HepG2 (cell line): ENCODE results near the gene TOP1. TPM values are rescaled to one million over a fixed set of nuclear protein-coding genes. Genes with fewer than 3 reads are reported as not detected.
A peak's percentile ranks its signal among the peaks of the same experiment; 100 is the strongest.

Source experiments
- ETS1 ChIP-seq: sonication (generic); formaldehyde crosslinking; IDR thresholded peaks from 2 replicates; pipeline ENCODE4 v1.4.0; 2020; ENCODE audit warnings: missing genetic modification reagents
- FOXA3 ChIP-seq: IDR thresholded peaks from 2 replicates; pipeline ENCODE4 v1.6.1; 2016; ENCODE audit warnings: missing genetic modification reagents, missing compliant biosample characterization
- FOXK1 ChIP-seq: sonication (generic); formaldehyde crosslinking; IDR thresholded peaks from 2 replicates; pipeline ENCODE4 v1.4.0; 2020; ENCODE audit warnings: low read depth, missing genetic modification reagents, borderline replicate concordance
- HMGXB3 ChIP-seq: sonication (generic); formaldehyde crosslinking; IDR thresholded peaks from 2 replicates; pipeline ENCODE4 v1.4.0; 2020; ENCODE audit warnings: missing genetic modification reagents, borderline replicate concordance
- IRX3 ChIP-seq: sonication (generic); formaldehyde crosslinking; IDR thresholded peaks from 2 replicates; pipeline ENCODE4 v1.8.1; 2023; ENCODE audit warnings: mild to moderate bottlenecking, low read depth, missing genetic modification reagents, borderline replicate concordance
- KMT2B ChIP-seq: IDR thresholded peaks from 2 replicates; pipeline ENCODE4 v1.6.1; 2016; ENCODE audit warnings: missing genetic modification reagents, missing compliant biosample characterization
- SMYD3 ChIP-seq: sonication (generic); formaldehyde crosslinking; IDR thresholded peaks from 2 replicates; pipeline ENCODE4 v1.8.1; 2023; ENCODE audit warnings: mild to moderate bottlenecking, missing genetic modification reagents
- STAT6 ChIP-seq: sonication (generic); formaldehyde crosslinking; IDR thresholded peaks from 2 replicates; pipeline ENCODE4 v1.4.0; 2020; ENCODE audit warnings: missing genetic modification reagents, mild to moderate bottlenecking, borderline replicate concordance
- THRA ChIP-seq: sonication (generic); formaldehyde crosslinking; IDR thresholded peaks from 2 replicates; pipeline ENCODE4 v1.4.0; 2020; ENCODE audit warnings: missing genetic modification reagents, borderline replicate concordance
- WIZ ChIP-seq: sonication (generic); formaldehyde crosslinking; IDR thresholded peaks from 2 replicates; pipeline ENCODE4 v1.5.1; 2020; ENCODE audit warnings: mild to moderate bottlenecking, missing genetic modification reagents
- ZNF276 ChIP-seq: sonication (generic); formaldehyde crosslinking; IDR thresholded peaks from 2 replicates; pipeline ENCODE4 v1.4.0; 2020; ENCODE audit warnings: mild to moderate bottlenecking, low read depth, missing genetic modification reagents
- ZNF414 ChIP-seq: sonication (generic); formaldehyde crosslinking; IDR thresholded peaks from 2 replicates; pipeline ENCODE4 v1.5.0; 2020; ENCODE audit warnings: missing genetic modification reagents
- ZNF761 ChIP-seq: sonication (generic); formaldehyde crosslinking; conservative IDR thresholded peaks from 2 replicates; pipeline ENCODE4 v1.4.0; 2020; ENCODE audit warnings: mild to moderate bottlenecking, missing genetic modification reagents
- ZNF883 ChIP-seq: sonication (generic); formaldehyde crosslinking; IDR thresholded peaks from 2 replicates; pipeline ENCODE4 v1.5.1; 2020; ENCODE audit warnings: mild to moderate bottlenecking, missing genetic modification reagents; ENCODE audit errors: not compliant biosample characterization
- polyA plus RNA-seq, 8 experiments: library from polyadenylated mRNA; depleted of rRNA in 3 of 8; stranded (reverse) in 7 of 8; unstranded in 1 of 8; fragments of >200 nt; fragmentation: Illumina TruSeq in 4 of 8; extraction: Trizol in 4 of 8; gene quantifications; 2 replicates each; pipeline versions ENCODE4 v1.2.1 to v1.2.3, GENCODE V29; 2011 to 2016; ENCODE audit warnings: low read depth in 4 of 8, missing spikeins in 1 of 8, mixed read lengths in 1 of 8; ENCODE audit not compliant: insufficient read depth in 1 of 8
- total RNA-seq, 5 experiments: library from RNA; depleted of rRNA; stranded (reverse); fragments of >200 nt; fragmentation: Illumina TruSeq; extraction: Trizol; gene quantifications; 2 replicates each; pipeline ENCODE4 v1.2.3, GENCODE V29; 2016; ENCODE audit warnings: low read depth in 1 of 5

TOP1 gene
- total and polyA plus RNA-seq, 2 of the 13 experiments (the other 11 are each of a cell fraction or from before 2014, with no cell fraction given), result 10.2 to 19.4 TPM

- TF ChIP-seq ZNF414 (CRISPR knock-in tag) (no peak), ZNF761 (CRISPR knock-in tag) (no peak), THRA (0 out of 2 replicates have a peak, but pooled peaks have one; percentile 37), SMYD3 (CRISPR knock-in tag) (no peak), IRX3 (no peak), ZNF276 (CRISPR knock-in tag) (no peak), ETS1 (CRISPR knock-in tag) (no peak), WIZ (CRISPR knock-in tag) (no peak), STAT6 (CRISPR knock-in tag) (no peak), FOXA3 (CRISPR knock-in tag) (peak; percentile 59; the same call in 1 of the 2 replicates), FOXK1 (CRISPR knock-in tag) (no peak), HMGXB3 (no peak), ZNF883 (CRISPR knock-in tag) (no peak), KMT2B (CRISPR knock-in tag) (0 out of 2 replicates have a peak, but pooled peaks have one; percentile 31)
These were observed 82.4 kb downstream of the TOP1 start (continued) for GRCh38 chr20:41110930-41111577.
